CD14-positive monocyte (primary cell): ENCODE data around the gene MERTK. TPM values are rescaled to one million over a fixed set of nuclear protein-coding genes. Genes with fewer than 3 reads are reported as not detected.

Experiments used
- DNase-seq, 3 donors: peaks; one replicate each; pipeline ENCODE4 v3.0.0-alpha.2; 2011 to 2022
- H2AFZ ChIP-seq: 2 replicates; pipeline ENCODE4 v1.6.0; 2012; ENCODE audit warnings: mild to moderate bottlenecking, low read depth, low read length, inconsistent platforms; ENCODE audit not compliant: insufficient read depth, poor library complexity, severe bottlenecking
- H3K27ac ChIP-seq, 2 donors: 1 replicate in 1 of 2; 2 replicates in 1 of 2; pipeline ENCODE4 v1.5.1; 2012 to 2013; ENCODE audit warnings: low read length in 2 of 2, control low read depth in 1 of 2, inconsistent platforms in 1 of 2, low read depth in 1 of 2, mild to moderate bottlenecking in 1 of 2
- H3K27me3 ChIP-seq, 2 donors: one replicate each; pipeline versions ENCODE4 v1.6.0 to v1.6.1; 2011 to 2013; ENCODE audit warnings: low read length in 2 of 2; ENCODE audit not compliant: control insufficient read depth in 2 of 2, insufficient read depth in 2 of 2
- H3K36me3 ChIP-seq, 2 donors: replicated peaks in 1 of 2; 1 replicate in 1 of 2; 2 replicates in 1 of 2; pipeline versions ENCODE4 v1.5.1 to v1.6.1; 2012 to 2013; ENCODE audit warnings: low read length in 2 of 2, control low read depth in 1 of 2, inconsistent platforms in 1 of 2, mild to moderate bottlenecking in 1 of 2; ENCODE audit not compliant: insufficient read depth in 2 of 2, control insufficient read depth in 1 of 2
- H3K4me1 ChIP-seq, 2 donors: 1 replicate in 1 of 2; 2 replicates in 1 of 2; pipeline versions ENCODE4 v1.5.1 to v1.6.1; 2012 to 2013; ENCODE audit warnings: low read length in 2 of 2, control low read depth in 1 of 2, inconsistent platforms in 1 of 2, mild to moderate bottlenecking in 1 of 2, moderate library complexity in 1 of 2; ENCODE audit not compliant: insufficient read depth in 2 of 2, control insufficient read depth in 1 of 2
- H3K4me2 ChIP-seq: replicated peaks from 2 replicates; pipeline ENCODE3; 2012; ENCODE audit warnings: low read length, moderate library complexity, mild to moderate bottlenecking; ENCODE audit not compliant: poor library complexity, severe bottlenecking; ENCODE audit errors: extremely low read depth
- H3K4me3 ChIP-seq, 3 experiments: fragments of 200-600 bp in 1 of 3; sonication (generic) in 1 of 3; replicated peaks in 1 of 3; 1 replicate in 2 of 3; 2 replicates in 1 of 3; pipeline ENCODE4 v1.5.1; 2011 to 2013; ENCODE audit warnings: low read length in 3 of 3, mild to moderate bottlenecking in 3 of 3, control low read depth in 2 of 3, low read depth in 2 of 3, inconsistent platforms in 1 of 3, moderate library complexity in 1 of 3
- H3K79me2 ChIP-seq: 2 replicates; pipeline ENCODE4 v1.6.0; 2012; ENCODE audit warnings: mild to moderate bottlenecking, control low read depth, inconsistent platforms, low read length, moderate library complexity; ENCODE audit not compliant: insufficient read depth
- H3K9ac ChIP-seq: 2 replicates; pipeline ENCODE4 v1.6.0; 2017; ENCODE audit warnings: low read length, mild to moderate bottlenecking; ENCODE audit not compliant: insufficient read depth, poor library complexity, severe bottlenecking
- H3K9me3 ChIP-seq, 2 donors: replicated peaks in 1 of 2; 1 replicate in 1 of 2; 2 replicates in 1 of 2; pipeline versions ENCODE4 v1.5.1 to v1.6.1; 2012 to 2013; ENCODE audit warnings: low read length in 2 of 2, control low read depth in 1 of 2; ENCODE audit not compliant: control insufficient read depth in 1 of 2, insufficient read depth in 1 of 2
- H4K20me1 ChIP-seq: 2 replicates; pipeline ENCODE4 v1.6.0; 2012; ENCODE audit warnings: mild to moderate bottlenecking, low read length, control low read depth, moderate library complexity; ENCODE audit not compliant: insufficient read depth
- H3K27ac Mint-ChIP-seq, 7 donors: one replicate each; pipeline ENCODE4 v1.8.0; 2020; ENCODE audit warnings: mild to moderate bottlenecking in 7 of 7, mixed read lengths in 7 of 7, moderate library complexity in 6 of 7, inconsistent platforms in 2 of 7
- H3K27me3 Mint-ChIP-seq, 3 donors: one replicate each; pipeline ENCODE4 v1.8.0; 2021 to 2022; ENCODE audit warnings: low read depth in 3 of 3, mild to moderate bottlenecking in 3 of 3, mixed read lengths in 3 of 3, moderate library complexity in 3 of 3, inconsistent platforms in 1 of 3
- H3K36me3 Mint-ChIP-seq, 2 donors: one replicate each; pipeline ENCODE4 v1.8.0; 2020; ENCODE audit warnings: mixed read lengths in 2 of 2, inconsistent platforms in 1 of 2, mild to moderate bottlenecking in 1 of 2
- H3K4me1 Mint-ChIP-seq: one replicate; pipeline ENCODE4 v1.8.0; 2020; ENCODE audit warnings: mild to moderate bottlenecking, mixed read lengths
- H3K4me3 Mint-ChIP-seq, 2 donors: one replicate each; pipeline ENCODE4 v1.8.0; 2020; ENCODE audit warnings: mild to moderate bottlenecking in 2 of 2, mixed read lengths in 2 of 2, moderate library complexity in 1 of 2
- H3K9me3 Mint-ChIP-seq, 7 donors: one replicate each; pipeline ENCODE4 v1.8.0; 2020 to 2022; ENCODE audit warnings: mixed read lengths in 7 of 7, mild to moderate bottlenecking in 6 of 7, moderate library complexity in 6 of 7, inconsistent platforms in 2 of 7
- WGBS: methylation state at CpG from one replicate; pipeline ENCODE4 v1.1.5; 2013; ENCODE audit warnings: missing lambda C conversion rate; ENCODE audit not compliant: insufficient coverage; 5-methylcytosine and 5-hydroxymethylcytosine counted together
- intact Hi-C, 2 donors: fragments of 100-400 bp; cut with micrococcal nuclease; formaldehyde crosslinking; loops; one replicate each; pipeline versions ENCODE4 v1.15.0 to v1.15.1; 2023
- polyA plus RNA-seq, 3 donors: library from polyadenylated mRNA; depleted of rRNA in 1 of 3; unstranded in 2 of 3; stranded (reverse) in 1 of 3; fragments of 300-500 nt in 2 of 3; fragments of >200 nt in 1 of 3; fragmentation: Illumina TruSeq in 2 of 3; gene quantifications; 1 replicate in 2 of 3; 2 replicates in 1 of 3; pipeline ENCODE4 v1.2.3, GENCODE V29; 2012 to 2021
- TF ChIP-seq, protein P1 (sequence below): fragments of 200-600 bp; IDR thresholded peaks from one replicate; pipeline ENCODE4 v1.8.0; 2022; ENCODE audit warnings: antibody characterized with exemption, mild to moderate bottlenecking

The MERTK gene
- polyA plus RNA-seq, 3 donors = 4.1 to 17.0 (median 4.2) TPM

DNA sequence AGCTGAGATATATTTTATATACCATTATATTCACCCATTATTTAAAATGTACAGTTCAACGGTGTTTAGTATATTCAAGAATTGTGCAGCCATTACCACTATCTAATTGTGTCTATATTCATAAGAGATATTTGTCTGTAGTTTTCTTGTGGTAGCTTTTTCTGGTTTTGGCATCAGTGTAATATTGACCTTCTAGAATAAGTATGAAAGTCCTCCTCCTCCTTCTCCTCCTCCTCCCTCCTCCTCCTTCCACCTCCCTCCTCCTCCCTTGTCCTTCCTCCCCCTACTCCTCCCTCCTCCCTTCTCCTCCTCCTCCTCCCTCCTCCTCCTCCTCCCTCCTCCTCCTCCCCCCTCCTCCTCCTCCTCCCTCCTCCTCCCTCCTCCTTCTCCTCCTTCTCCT, 72.0 kb downstream of the MERTK start:
- H3K27me3 ChIP-seq = no peaks in the 10 kb centered on the region
- no peaks in the 10 kb centered on the region for H3K9me3 ChIP-seq
- H3K36me3 Mint-ChIP-seq = peaks cover 3 to 11% of the 10 kb centered on the region in 2 donors
- peaks cover 0 to 20% of the 10 kb centered on the region in 2 donors for H3K36me3 ChIP-seq
- no peaks in the 10 kb centered on the region for H3K4me1 ChIP-seq
- H4K20me1 ChIP-seq = no peaks in the 10 kb centered on the region
- whole genome bisulfite sequencing = no CpG with 5 or more reads among the region's 1 CpG
- DNase-seq = no peak
- no peak overlapping the region for H3K27ac ChIP-seq
- TF ChIP-seq, protein P1, sequence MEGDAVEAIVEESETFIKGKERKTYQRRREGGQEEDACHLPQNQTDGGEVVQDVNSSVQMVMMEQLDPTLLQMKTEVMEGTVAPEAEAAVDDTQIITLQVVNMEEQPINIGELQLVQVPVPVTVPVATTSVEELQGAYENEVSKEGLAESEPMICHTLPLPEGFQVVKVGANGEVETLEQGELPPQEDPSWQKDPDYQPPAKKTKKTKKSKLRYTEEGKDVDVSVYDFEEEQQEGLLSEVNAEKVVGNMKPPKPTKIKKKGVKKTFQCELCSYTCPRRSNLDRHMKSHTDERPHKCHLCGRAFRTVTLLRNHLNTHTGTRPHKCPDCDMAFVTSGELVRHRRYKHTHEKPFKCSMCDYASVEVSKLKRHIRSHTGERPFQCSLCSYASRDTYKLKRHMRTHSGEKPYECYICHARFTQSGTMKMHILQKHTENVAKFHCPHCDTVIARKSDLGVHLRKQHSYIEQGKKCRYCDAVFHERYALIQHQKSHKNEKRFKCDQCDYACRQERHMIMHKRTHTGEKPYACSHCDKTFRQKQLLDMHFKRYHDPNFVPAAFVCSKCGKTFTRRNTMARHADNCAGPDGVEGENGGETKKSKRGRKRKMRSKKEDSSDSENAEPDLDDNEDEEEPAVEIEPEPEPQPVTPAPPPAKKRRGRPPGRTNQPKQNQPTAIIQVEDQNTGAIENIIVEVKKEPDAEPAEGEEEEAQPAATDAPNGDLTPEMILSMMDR = no peak
- no peaks in the 10 kb centered on the region for H3K79me2 ChIP-seq
- peaks cover 16% of the 10 kb centered on the region for H3K4me1 Mint-ChIP-seq
- H3K4me3 ChIP-seq = no peak overlapping the region
- H3K27me3 Mint-ChIP-seq = peaks cover 0 to 3% (median 2%) of the 10 kb centered on the region in 3 donors
- H3K9me3 Mint-ChIP-seq = peaks cover 0 to 3% (median 0%) of the 10 kb centered on the region in 7 donors
- H2AFZ ChIP-seq = no peak overlapping the region
- H3K27ac Mint-ChIP-seq = no peak overlapping the region
- H3K4me2 ChIP-seq = no peak overlapping the region
- no peak overlapping the region for H3K9ac ChIP-seq
- no peak overlapping the region for H3K4me3 Mint-ChIP-seq
- intact Hi-C loops = no loop called here

DNA sequence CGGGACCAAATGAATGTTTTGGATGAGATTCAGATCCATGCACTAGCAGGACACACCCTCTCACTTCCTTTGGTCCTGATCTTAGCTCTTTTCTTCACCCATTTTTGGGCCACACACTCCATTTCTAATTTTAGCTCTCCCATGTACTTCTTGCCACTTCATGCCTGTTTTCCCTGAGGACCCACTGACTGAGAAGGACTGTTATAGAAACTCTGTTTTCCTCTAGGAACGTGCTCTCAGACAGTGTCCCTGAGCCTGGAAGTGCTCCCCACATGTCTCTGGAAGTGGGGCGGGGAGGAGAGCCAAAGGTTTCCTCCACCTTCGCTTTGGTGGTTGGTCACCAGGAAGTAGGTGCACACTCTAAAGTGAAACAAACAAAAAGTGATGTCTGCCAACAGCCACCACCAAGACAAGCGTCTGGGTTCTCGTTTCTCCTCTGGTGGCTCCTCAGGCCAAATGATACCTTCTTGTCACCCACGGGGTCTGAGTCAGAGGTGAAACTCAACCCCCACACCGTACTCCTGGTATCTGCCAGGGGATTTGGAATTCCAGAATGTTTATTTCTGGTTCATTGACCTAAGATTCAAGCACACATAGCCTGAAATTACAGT, 74.7 kb downstream of the MERTK start:
- H3K4me3 Mint-ChIP-seq = no peak overlapping the region
- DNase-seq = no peak
- H3K4me1 Mint-ChIP-seq = peaks cover 11% of the 10 kb centered on the region
- Histone ChIP-seq H3K27ac (no peak overlapping the region), H3K4me1 (no peaks in the 10 kb centered on the region), H3K4me3 (no peak overlapping the region), H3K79me2 (no peaks in the 10 kb centered on the region), H3K4me2 (no peak overlapping the region), H3K9me3 (peaks cover 12 to 13% of the 10 kb centered on the region in 2 donors), H2AFZ (peak overlapping the region; percentile 50), H4K20me1 (no peaks in the 10 kb centered on the region), H3K27me3 (no peaks in the 10 kb centered on the region), H3K36me3 (peaks cover 0 to 35% of the 10 kb centered on the region in 2 donors), H3K9ac (peak overlapping the region; percentile 4)
- H3K36me3 Mint-ChIP-seq = peaks cover 12 to 18% of the 10 kb centered on the region in 2 donors
- intact Hi-C loops = no loop called here
- TF ChIP-seq, protein P1 = no peak
- peaks cover 0 to 3% (median under 1%) of the 10 kb centered on the region in 3 donors for H3K27me3 Mint-ChIP-seq
- WGBS = 87% methylated on average over 3 of the region's 8 CpGs
- H3K27ac Mint-ChIP-seq = no peak overlapping the region
- H3K9me3 Mint-ChIP-seq = peaks cover 11 to 19% (median 18%) of the 10 kb centered on the region in 7 donors
